Measurements from ENCODE around the gene COX8A.

DNA sequence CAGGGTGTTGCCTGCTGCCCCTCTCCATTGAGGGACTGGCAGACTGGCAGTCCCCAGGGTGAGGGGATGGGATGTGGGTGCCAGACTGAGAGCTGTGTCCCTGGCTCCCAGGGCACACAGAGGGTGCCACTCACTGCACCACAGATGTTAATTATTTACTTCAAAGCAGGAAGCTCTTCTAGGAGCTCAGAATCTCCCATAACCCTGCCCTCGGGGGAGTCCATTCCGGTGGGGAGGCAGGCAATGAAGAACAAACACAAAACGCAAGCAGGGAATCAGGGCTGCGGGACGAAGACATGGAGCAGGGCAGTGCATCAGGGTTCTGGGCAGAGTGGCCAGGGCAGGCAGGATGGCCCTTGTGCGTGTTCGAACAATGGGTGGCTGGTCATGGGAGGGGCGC lies 37.0 kb downstream of the COX8A start:
- TF ChIP-seq ZNF639 (CRISPR knock-in tag; conservative IDR thresholded peaks at IDR 0.05) (no peak), MAX (IDR thresholded peaks at IDR 0.05) (no peak), POLR2A (IDR thresholded peaks at IDR 0.05; ENCODE audit: insufficient read depth in 1 of 2, low read depth in 2 of 2, low read length in 2 of 2) (no peak), KLF12 (CRISPR knock-in tag; IDR thresholded peaks at IDR 0.05; ENCODE audit: borderline replicate concordance) (no peak), BORCS8-MEF2B (CRISPR knock-in tag; IDR thresholded peaks at IDR 0.05) (no peak), ZNF781 (CRISPR knock-in tag; IDR thresholded peaks at IDR 0.05; ENCODE audit: borderline replicate concordance, not compliant biosample characterization) (no peak), ATF5 (CRISPR knock-in tag; IDR thresholded peaks at IDR 0.05; ENCODE audit: low read depth) (no peak), GATAD1 (CRISPR knock-in tag; IDR thresholded peaks at IDR 0.05) (no peak), MTA3 (CRISPR knock-in tag; IDR thresholded peaks at IDR 0.05) (no peak), FOSL2 (CRISPR knock-in tag; IDR thresholded peaks at IDR 0.05) (no peak)
- TF ChIP-seq, protein P1, sequence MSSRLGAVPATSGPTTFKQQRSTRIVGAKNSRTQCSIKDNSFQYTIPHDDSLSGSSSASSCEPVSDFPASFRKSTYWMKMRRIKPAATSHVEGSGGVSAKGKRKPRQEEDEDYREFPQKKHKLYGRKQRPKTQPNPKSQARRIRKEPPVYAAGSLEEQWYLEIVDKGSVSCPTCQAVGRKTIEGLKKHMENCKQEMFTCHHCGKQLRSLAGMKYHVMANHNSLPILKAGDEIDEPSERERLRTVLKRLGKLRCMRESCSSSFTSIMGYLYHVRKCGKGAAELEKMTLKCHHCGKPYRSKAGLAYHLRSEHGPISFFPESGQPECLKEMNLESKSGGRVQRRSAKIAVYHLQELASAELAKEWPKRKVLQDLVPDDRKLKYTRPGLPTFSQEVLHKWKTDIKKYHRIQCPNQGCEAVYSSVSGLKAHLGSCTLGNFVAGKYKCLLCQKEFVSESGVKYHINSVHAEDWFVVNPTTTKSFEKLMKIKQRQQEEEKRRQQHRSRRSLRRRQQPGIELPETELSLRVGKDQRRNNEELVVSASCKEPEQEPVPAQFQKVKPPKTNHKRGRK (CRISPR knock-in tag; IDR thresholded peaks at IDR 0.05): no peak
- TF ChIP-seq, protein P2, sequence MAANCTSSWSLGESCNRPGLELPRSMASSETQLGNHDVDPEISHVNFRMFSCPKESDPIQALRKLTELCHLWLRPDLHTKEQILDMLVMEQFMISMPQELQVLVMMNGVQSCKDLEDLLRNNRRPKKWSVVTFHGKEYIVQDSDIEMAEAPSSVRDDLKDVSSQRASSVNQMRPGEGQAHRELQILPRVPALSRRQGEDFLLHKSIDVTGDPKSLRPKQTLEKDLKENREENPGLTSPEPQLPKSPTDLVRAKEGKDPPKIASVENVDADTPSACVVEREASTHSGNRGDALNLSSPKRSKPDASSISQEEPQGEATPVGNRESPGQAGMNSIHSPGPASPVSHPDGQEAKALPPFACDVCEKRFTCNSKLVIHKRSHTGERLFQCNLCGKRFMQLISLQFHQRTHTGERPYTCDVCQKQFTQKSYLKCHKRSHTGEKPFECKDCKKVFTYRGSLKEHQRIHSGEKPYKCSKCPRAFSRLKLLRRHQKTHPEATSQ (CRISPR knock-in tag; IDR thresholded peaks at IDR 0.05; ENCODE audit: borderline replicate concordance): no peak
- TF ChIP-seq, protein P3, sequence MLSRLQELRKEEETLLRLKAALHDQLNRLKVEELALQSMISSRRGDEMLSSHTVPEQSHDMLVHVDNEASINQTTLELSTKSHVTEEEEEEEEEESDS (CRISPR knock-in tag; IDR thresholded peaks at IDR 0.05; ENCODE audit: borderline replicate concordance): no peak

Data from HepG2 (cell line).